Thyroid gland (tissue), 4 donors: ENCODE results near the gene FLAD1.

Experiments
- CTCF ChIP-seq, 6 experiments: fragments of 200-600 bp in 3 of 6; fragments of 450-650 bp in 3 of 6; sonication (generic) in 3 of 6; IDR thresholded peaks; one replicate each; pipeline ENCODE4 v1.5.1; 2016 to 2019; ENCODE audit warnings: antibody characterized with exemption in 6 of 6, mild to moderate bottlenecking in 2 of 6, inconsistent platforms in 1 of 6, moderate library complexity in 1 of 6
- POLR2A ChIP-seq, 2 donors: fragments of 450-650 bp; IDR thresholded peaks; one replicate each; pipeline ENCODE4 v1.6.1; 2017; ENCODE audit warnings: antibody characterized with exemption in 2 of 2, mild to moderate bottlenecking in 2 of 2, moderate library complexity in 1 of 2

- no peak for TF ChIP-seq CTCF (IDR thresholded peaks at IDR 0.05)
- no peak for TF ChIP-seq POLR2A (IDR thresholded peaks at IDR 0.05)
Observed at GRCh38 chr1:155034318-155035208, 51.4 kb downstream of the FLAD1 start.
